NT2/D1 (cell line): ENCODE data around the gene HIGD1C.

ENCODE experiments used
- SUZ12 ChIP-seq: IDR thresholded peaks from 2 replicates; pipeline ENCODE4 v1.6.1; 2011; ENCODE audit not compliant: insufficient read length, insufficient read depth; ENCODE audit errors: extremely low read depth
- ZNF274 ChIP-seq: IDR thresholded peaks from 2 replicates; pipeline ENCODE4 v1.6.1; 2011; ENCODE audit warnings: mild to moderate bottlenecking, low read depth, low read length

GRCh38 chr12:50927766-50928224 lies 24.5 kb upstream of the HIGD1C start:
- TF ChIP-seq ZNF274, result no peak
- TF ChIP-seq SUZ12, result no peak
